ENCODE data around the gene ALB. TPM values are rescaled to one million over a fixed set of nuclear protein-coding genes. Genes with fewer than 3 reads are reported as not detected.

Gene ALB
- total RNA-seq, 2 experiments from 2014 or later, result not detected

DNA sequence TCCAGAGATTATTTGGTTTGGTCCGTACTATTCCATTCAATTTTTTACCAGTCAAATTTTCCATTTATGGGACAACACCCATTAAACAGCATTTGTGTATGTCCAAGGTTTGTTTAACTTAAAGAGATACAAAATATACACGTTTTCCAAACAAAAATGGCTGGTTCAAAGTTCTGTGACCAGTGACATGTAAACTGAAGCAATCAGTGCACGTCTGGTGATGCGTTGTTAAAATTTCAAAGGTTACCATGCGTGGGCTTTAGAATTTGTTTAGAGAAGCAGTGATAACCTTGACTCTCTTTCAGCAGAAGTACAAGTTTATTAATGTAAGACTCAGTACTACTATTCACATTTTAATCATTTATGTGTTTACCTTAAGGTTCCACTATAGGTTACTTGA is 25.2 kb upstream of the ALB start:
- Mint-ChIP-seq H3K9me3 (no peaks in the 10 kb centered on the region), H3K36me3 (ENCODE audit: low read depth) (no peaks in the 10 kb centered on the region), H3K4me1 (ENCODE audit: low read depth) (no peaks in the 10 kb centered on the region), H3K4me3 (no peak overlapping the region), H3K27me3 (peaks cover 4% of the 10 kb centered on the region), H3K27ac (no peak overlapping the region)
- ChIA-PET POLR2A (no interaction called here), CTCF (interaction anchor here (1.4 kb wide), 1 partner anchor 38 kb away, joined by 6 read pairs; no protein-coding TSS in a partner anchor)
- TF ChIP-seq, protein P1, sequence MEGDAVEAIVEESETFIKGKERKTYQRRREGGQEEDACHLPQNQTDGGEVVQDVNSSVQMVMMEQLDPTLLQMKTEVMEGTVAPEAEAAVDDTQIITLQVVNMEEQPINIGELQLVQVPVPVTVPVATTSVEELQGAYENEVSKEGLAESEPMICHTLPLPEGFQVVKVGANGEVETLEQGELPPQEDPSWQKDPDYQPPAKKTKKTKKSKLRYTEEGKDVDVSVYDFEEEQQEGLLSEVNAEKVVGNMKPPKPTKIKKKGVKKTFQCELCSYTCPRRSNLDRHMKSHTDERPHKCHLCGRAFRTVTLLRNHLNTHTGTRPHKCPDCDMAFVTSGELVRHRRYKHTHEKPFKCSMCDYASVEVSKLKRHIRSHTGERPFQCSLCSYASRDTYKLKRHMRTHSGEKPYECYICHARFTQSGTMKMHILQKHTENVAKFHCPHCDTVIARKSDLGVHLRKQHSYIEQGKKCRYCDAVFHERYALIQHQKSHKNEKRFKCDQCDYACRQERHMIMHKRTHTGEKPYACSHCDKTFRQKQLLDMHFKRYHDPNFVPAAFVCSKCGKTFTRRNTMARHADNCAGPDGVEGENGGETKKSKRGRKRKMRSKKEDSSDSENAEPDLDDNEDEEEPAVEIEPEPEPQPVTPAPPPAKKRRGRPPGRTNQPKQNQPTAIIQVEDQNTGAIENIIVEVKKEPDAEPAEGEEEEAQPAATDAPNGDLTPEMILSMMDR (IDR thresholded peaks at IDR 0.05), result no peak
- ATAC-seq, result no peak
- no peak for DNase-seq
- intact Hi-C loops (cut with micrococcal nuclease), result no loop called here

DNA sequence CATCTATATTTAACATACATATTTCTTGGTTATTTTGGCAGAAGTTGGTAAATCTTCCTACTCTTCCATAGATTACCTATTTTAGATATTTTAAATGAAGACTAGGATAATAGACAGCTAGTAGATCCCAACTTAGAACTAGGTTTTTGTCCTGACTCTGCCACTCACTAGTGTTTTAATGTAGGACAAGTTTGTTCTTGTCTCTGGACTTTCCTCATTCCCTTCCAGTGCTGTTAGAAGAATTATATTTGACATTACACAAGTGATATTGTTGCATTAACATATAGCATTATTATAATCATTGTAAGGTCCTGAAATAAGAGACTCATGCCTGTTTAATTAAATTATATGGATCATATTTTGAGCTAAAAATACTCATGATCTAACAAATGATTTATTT is 24.1 kb upstream of the ALB start:
- H3K36me3 Mint-ChIP-seq (ENCODE audit: low read depth), result no peaks in the 10 kb centered on the region
- TF ChIP-seq, protein P1 (IDR thresholded peaks at IDR 0.05), result no peak
- CTCF ChIA-PET, result interaction anchor here (1.4 kb wide), 1 partner anchor 39 kb away, joined by 6 read pairs; no protein-coding TSS in a partner anchor
- no peak for ATAC-seq
- POLR2A ChIA-PET, result no interaction called here
- no peaks in the 10 kb centered on the region for H3K4me1 Mint-ChIP-seq (ENCODE audit: low read depth)
- intact Hi-C loops (cut with micrococcal nuclease), result no loop called here
- no peak overlapping the region for H3K27ac Mint-ChIP-seq
- H3K4me3 Mint-ChIP-seq, result no peak overlapping the region
- no peaks in the 10 kb centered on the region for H3K9me3 Mint-ChIP-seq
- H3K27me3 Mint-ChIP-seq, result peaks cover 4% of the 10 kb centered on the region
- DNase-seq, result no peak

DNA sequence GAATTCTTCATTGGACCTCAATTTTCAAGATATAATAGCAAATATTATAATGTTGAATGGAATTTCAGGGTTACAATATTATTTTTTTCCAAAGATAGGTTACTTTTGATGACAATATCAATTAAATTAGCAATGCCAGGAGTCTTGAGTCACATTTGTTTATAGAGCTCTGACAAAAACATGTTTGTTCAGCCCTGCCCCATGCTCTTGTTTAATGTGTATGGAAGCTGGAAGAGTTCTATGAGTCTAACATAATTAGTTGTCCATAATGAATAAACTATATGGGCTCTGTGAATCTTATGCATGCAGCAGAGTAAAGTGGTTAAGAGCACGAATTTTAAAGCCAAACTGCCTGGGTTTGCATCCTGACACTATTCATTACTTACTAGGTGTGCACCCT is 22.9 kb upstream of the ALB start:
- Mint-ChIP-seq H3K4me1 (ENCODE audit: low read depth) (no peaks in the 10 kb centered on the region), H3K27me3 (peaks cover 4% of the 10 kb centered on the region), H3K4me3 (no peak overlapping the region), H3K36me3 (ENCODE audit: low read depth) (no peaks in the 10 kb centered on the region), H3K9me3 (no peaks in the 10 kb centered on the region), H3K27ac (no peak overlapping the region)
- ChIA-PET POLR2A (no interaction called here), CTCF (no interaction called here)
- ATAC-seq, result no peak
- intact Hi-C loops (cut with micrococcal nuclease), result no loop called here
- no peak for DNase-seq
- TF ChIP-seq, protein P1 (IDR thresholded peaks at IDR 0.05), result no peak

DNA sequence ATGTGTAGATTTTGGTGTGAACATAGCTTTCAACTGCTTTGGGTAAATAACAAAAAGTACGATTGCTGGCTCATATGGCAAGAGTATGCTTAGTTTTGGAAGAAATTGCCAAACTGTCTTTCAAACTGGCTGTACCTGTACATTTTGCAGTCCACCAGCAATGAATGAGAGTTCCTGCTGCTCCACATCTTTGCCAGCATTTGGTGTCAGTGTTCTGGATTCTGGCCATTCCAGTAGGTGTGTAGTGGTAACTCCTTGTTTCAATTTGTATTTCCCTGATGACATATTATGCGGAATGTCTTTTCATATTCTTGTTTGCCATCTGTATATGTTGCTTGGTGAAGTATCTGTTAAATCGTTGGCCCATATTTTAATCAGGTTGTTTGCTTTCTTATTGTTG is 20.6 kb upstream of the ALB start:
- ATAC-seq, result no peak
- POLR2A ChIA-PET, result no interaction called here
- no peak overlapping the region for H3K27ac Mint-ChIP-seq
- no peaks in the 10 kb centered on the region for H3K36me3 Mint-ChIP-seq (ENCODE audit: low read depth)
- no peak for DNase-seq
- intact Hi-C loops (cut with micrococcal nuclease), result no loop called here
- H3K27me3 Mint-ChIP-seq, result peaks cover 3% of the 10 kb centered on the region
- CTCF ChIA-PET, result no interaction called here
- no peaks in the 10 kb centered on the region for H3K9me3 Mint-ChIP-seq
- H3K4me3 Mint-ChIP-seq, result no peak overlapping the region
- TF ChIP-seq, protein P1 (IDR thresholded peaks at IDR 0.05), result no peak
- H3K4me1 Mint-ChIP-seq (ENCODE audit: low read depth), result no peaks in the 10 kb centered on the region

DNA sequence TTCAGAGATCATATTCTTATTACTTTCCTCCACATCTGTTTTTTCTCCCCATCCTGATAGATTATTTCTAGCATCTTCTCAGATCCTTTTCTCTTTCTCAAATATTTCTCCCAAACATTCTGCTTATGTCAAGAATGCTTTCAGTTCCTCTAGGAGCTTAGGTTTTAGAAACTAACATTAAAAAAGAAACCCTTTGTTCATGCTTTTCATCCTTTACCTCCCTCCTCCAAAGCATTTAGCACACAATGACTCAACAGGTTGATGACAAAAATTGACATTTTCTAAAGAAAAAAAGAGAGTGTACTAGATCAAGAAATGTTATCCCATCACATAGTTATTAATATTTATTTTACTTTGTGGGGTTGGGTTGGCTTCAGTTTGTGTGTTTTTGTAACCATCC is 16.5 kb upstream of the ALB start:
- Mint-ChIP-seq H3K27ac (no peak overlapping the region), H3K4me1 (ENCODE audit: low read depth) (no peaks in the 10 kb centered on the region), H3K36me3 (ENCODE audit: low read depth) (no peaks in the 10 kb centered on the region), H3K4me3 (no peak overlapping the region), H3K9me3 (no peaks in the 10 kb centered on the region), H3K27me3 (peaks cover 3% of the 10 kb centered on the region)
- intact Hi-C loops (cut with micrococcal nuclease), result no loop called here
- TF ChIP-seq, protein P1 (IDR thresholded peaks at IDR 0.05), result no peak
- ATAC-seq (no peak), DNase-seq (no peak)
- POLR2A ChIA-PET, result no interaction called here
- CTCF ChIA-PET, result no interaction called here

All from activated CD8-positive, alpha-beta T cell treated with anti-CD3 and anti-CD28 coated beads for 36 hours (primary cell).